Measurements from ENCODE around the gene RBM34.
A peak's percentile ranks its signal among the peaks of the same experiment; 100 is the strongest.

RBM34 gene

DNA sequence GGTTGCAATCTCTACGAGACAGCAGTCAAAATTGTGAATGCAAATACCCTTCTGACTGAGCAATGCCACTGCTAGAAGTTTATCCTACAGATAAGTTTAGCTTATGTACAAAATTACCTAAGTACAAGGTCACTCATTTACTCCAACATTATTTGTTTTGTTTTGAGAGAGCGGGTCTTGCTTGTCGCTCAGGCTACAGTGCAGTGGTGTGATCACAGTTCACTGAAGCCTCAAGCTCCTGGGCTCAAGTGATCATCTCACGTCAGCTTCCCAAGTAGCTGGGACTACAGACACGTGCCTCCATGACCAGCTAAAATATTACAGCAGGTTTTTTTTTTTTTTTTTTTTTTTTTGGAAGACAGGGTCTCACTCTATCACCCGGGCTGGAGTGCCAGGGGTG lies 15.4 kb downstream of the RBM34 start:
- H3K9me3 ChIP-seq (ENCODE audit: low read length): no peaks in the 10 kb centered on the region
- H3K27me3 ChIP-seq (ENCODE audit: insufficient read depth, low read length): no peaks in the 10 kb centered on the region
- no peak overlapping the region for H2AFZ ChIP-seq (ENCODE audit: low read depth, low read length)
- H3K36me3 ChIP-seq (ENCODE audit: insufficient read depth, low read length): peaks cover 73% of the 10 kb centered on the region
- H3K4me3 ChIP-seq (ENCODE audit: low read length): no peak overlapping the region
- H3K4me1 ChIP-seq (ENCODE audit: insufficient read depth, low read length): no peaks in the 10 kb centered on the region

DNA sequence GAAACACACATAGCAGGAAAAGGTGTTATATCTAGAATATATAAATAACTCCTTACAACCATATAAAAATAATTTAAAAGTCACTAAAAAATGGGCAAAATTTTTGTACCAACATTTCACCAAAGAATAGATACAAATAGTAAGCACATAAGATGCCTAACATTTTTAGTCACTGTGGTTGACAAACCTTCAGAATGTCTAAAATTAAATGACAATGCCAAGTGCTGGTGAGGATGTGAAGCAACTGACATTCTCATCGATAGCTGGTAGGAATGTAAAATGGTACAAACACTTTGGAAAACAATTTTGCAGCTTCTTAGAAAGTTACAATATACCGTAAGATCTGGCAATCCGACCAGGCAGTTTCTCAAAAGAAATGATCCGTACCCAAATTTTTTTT lies 18.1 kb downstream of the RBM34 start:
- Histone ChIP-seq H3K4me3 (ENCODE audit: low read length) (no peak overlapping the region), H3K36me3 (ENCODE audit: insufficient read depth, low read length) (peaks cover 68% of the 10 kb centered on the region), H3K4me1 (ENCODE audit: insufficient read depth, low read length) (peaks cover 9% of the 10 kb centered on the region), H3K9me3 (ENCODE audit: low read length) (no peaks in the 10 kb centered on the region), H2AFZ (ENCODE audit: low read depth, low read length) (no peak overlapping the region), H3K27me3 (ENCODE audit: insufficient read depth, low read length) (no peaks in the 10 kb centered on the region)

DNA sequence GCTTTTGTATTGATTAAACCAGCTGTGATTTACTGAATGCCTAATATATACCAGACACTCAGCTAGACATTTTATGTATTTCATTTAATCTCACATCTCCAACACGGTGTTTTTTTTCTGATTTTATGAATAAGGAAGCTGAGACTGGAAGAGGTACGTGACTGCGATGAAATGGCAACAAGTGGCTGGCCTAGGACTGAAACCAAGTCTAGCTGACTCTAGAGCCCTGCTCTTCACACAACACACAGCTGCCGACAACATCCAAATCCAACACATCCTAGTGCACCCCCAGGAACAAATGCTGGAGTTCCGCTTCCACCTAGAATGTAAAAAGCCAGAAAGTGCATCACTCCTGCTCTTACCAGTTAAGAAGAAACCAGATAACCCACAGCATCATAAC lies 21.7 kb downstream of the RBM34 start:
- Histone ChIP-seq H3K4me1 (ENCODE audit: insufficient read depth, low read length) (peaks cover 9% of the 10 kb centered on the region), H3K36me3 (ENCODE audit: insufficient read depth, low read length) (peaks cover 68% of the 10 kb centered on the region), H3K9me3 (ENCODE audit: low read length) (no peaks in the 10 kb centered on the region), H2AFZ (ENCODE audit: low read depth, low read length) (no peak overlapping the region), H3K27me3 (ENCODE audit: insufficient read depth, low read length) (no peaks in the 10 kb centered on the region), H3K4me3 (ENCODE audit: low read length) (no peak overlapping the region)

DNA sequence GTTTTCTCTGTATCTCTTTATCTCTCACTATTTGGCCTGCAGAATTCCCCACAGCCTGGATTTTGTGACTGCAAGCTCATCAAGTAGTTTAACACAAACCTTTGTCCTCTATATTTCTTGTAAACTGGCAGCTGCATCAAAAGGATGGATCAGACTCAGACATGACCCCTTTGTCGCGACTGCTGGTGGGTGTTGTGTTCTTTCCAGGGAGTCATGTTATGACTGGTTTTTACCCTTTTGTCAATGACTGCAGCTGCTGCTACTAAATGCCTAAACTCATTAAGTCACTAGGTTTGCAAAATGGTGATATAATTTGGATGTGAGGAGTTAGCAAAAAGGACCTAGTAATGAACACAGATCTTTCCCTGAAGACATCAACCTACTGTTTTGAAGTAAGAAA lies 22.2 kb downstream of the RBM34 start:
- Histone ChIP-seq H3K36me3 (ENCODE audit: insufficient read depth, low read length) (peaks cover 67% of the 10 kb centered on the region), H3K9me3 (ENCODE audit: low read length) (no peaks in the 10 kb centered on the region), H3K27me3 (ENCODE audit: insufficient read depth, low read length) (no peaks in the 10 kb centered on the region), H3K4me3 (ENCODE audit: low read length) (no peak overlapping the region), H3K4me1 (ENCODE audit: insufficient read depth, low read length) (peaks cover 9% of the 10 kb centered on the region), H2AFZ (ENCODE audit: low read depth, low read length) (no peak overlapping the region)

DNA sequence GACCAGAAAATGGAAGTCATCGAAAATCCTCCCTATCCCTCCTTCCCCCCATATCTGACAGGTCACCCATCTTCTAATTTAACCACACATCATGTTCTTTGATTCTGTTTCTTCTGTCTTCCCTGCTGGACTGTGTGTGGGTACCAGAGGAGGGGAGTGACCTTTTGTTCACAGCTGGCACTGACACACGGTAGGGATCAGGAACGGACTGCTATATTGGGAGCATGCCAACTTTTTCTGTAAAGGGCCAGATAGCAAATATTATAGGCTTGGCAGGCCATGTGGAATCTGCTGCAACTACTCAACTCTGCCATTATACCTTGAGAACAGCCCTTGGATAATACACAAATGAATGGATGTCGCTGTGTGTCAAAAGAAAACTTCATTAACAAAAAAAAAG lies 24.9 kb downstream of the RBM34 start:
- no peak overlapping the region for H2AFZ ChIP-seq (ENCODE audit: low read depth, low read length)
- no peaks in the 10 kb centered on the region for H3K9me3 ChIP-seq (ENCODE audit: low read length)
- H3K27me3 ChIP-seq (ENCODE audit: insufficient read depth, low read length): no peaks in the 10 kb centered on the region
- peaks cover 63% of the 10 kb centered on the region for H3K36me3 ChIP-seq (ENCODE audit: insufficient read depth, low read length)
- no peak overlapping the region for H3K4me3 ChIP-seq (ENCODE audit: low read length)
- H3K4me1 ChIP-seq (ENCODE audit: insufficient read depth, low read length): peaks cover 9% of the 10 kb centered on the region

DNA sequence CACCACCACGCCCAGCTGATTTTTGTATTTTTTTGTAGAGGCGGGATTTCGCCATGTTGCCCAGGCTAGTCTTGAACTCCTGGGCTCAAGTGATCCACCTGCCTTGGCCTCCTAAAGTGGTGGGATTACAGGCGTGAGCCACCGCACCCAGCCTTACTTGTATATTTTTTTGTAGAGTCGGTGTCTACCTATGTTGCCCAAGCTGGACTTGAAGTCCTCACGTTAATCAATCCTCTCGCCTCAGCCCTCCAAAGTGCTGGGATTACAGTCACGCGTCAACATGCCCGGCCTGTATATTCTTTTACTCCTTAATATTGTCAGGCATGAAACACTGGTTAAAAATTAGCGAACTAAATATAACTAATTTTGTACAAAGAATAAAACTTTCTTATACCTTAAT lies 26.9 kb downstream of the RBM34 start:
- no peak overlapping the region for H3K4me3 ChIP-seq (ENCODE audit: low read length)
- no peak overlapping the region for H2AFZ ChIP-seq (ENCODE audit: low read depth, low read length)
- H3K36me3 ChIP-seq (ENCODE audit: insufficient read depth, low read length): peaks cover 55% of the 10 kb centered on the region
- no peaks in the 10 kb centered on the region for H3K9me3 ChIP-seq (ENCODE audit: low read length)
- H3K4me1 ChIP-seq (ENCODE audit: insufficient read depth, low read length): peaks cover 6% of the 10 kb centered on the region
- H3K27me3 ChIP-seq (ENCODE audit: insufficient read depth, low read length): no peaks in the 10 kb centered on the region

DNA sequence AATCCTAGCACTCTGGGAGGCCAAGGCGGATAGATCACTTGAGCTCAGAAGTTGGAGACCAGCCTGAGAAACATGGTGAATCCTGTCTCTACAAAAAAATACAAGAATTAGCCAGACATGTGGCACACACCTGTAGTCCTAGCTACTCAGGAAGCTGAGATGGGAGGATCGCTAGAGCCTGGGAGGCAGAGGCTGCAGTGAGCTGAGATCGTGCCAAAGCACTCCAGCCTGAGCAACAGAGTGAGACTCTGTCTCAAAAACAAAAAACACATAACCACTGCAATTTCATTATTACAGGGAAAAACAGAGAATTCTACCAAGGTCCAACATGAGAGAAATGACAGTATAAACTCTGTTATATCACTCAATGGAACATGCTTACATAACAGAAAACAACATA lies 28.0 kb downstream of the RBM34 start:
- H2AFZ ChIP-seq (ENCODE audit: low read depth, low read length): no peak overlapping the region
- H3K9me3 ChIP-seq (ENCODE audit: low read length): no peaks in the 10 kb centered on the region
- peaks cover 3% of the 10 kb centered on the region for H3K4me1 ChIP-seq (ENCODE audit: insufficient read depth, low read length)
- H3K27me3 ChIP-seq (ENCODE audit: insufficient read depth, low read length): no peaks in the 10 kb centered on the region
- H3K4me3 ChIP-seq (ENCODE audit: low read length): no peak overlapping the region
- peaks cover 50% of the 10 kb centered on the region for H3K36me3 ChIP-seq (ENCODE audit: insufficient read depth, low read length)

DNA sequence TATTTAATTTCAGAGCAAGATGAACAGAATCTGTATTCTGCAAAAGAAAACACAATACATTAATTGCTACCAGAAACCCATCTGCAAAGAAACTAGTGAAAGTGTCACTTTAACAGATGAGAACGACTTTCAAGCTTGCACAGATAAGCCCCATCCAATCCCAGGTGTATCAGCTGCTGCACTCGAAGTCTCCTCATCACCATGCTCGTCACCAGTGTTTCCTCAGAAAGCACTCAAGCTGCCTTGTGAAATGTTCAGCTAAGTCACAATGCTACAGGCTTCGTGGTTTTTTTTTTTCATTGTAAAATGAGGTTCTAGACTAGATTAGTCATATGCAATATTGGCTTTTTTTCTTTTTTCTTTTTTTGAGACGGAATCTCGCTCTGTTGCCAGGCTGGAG lies 29.1 kb downstream of the RBM34 start:
- Histone ChIP-seq H3K27me3 (ENCODE audit: insufficient read depth, low read length) (no peaks in the 10 kb centered on the region), H3K36me3 (ENCODE audit: insufficient read depth, low read length) (peaks cover 39% of the 10 kb centered on the region), H3K9me3 (ENCODE audit: low read length) (no peaks in the 10 kb centered on the region), H3K4me3 (ENCODE audit: low read length) (no peak overlapping the region), H3K4me1 (ENCODE audit: insufficient read depth, low read length) (peaks cover 11% of the 10 kb centered on the region), H2AFZ (ENCODE audit: low read depth, low read length) (no peak overlapping the region)

DNA sequence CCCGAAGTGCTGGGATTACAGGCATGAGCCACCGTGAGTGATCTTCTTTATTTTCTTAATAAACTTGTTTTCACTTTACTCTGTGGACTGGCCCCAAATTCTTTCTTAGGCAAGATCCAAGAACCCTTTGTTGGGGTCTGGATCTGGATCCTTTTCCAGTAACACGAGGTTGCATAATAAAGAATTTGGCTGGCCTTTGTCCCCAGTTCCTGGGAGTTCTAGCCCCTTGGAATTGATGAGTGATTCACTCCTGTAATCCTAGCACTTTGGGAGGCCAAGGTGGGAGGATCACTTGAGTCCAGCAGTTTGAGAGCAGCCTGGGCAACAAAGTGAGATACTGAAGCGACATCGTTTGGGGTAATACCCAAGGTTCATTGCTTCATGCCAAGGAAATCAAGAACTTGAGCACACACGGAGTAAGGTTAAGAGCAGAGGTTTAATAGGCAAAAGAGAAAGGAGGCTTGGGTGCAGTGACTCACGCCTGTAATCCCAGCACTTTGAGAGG lies 30.2 kb downstream of the RBM34 start:
- Histone ChIP-seq H3K4me3 (ENCODE audit: low read length) (no peak overlapping the region), H3K27me3 (ENCODE audit: insufficient read depth, low read length) (no peaks in the 10 kb centered on the region), H3K9me3 (ENCODE audit: low read length) (no peaks in the 10 kb centered on the region), H3K4me1 (ENCODE audit: insufficient read depth, low read length) (peaks cover 15% of the 10 kb centered on the region), H3K36me3 (ENCODE audit: insufficient read depth, low read length) (peaks cover 31% of the 10 kb centered on the region), H2AFZ (ENCODE audit: low read depth, low read length) (no peak overlapping the region)

DNA sequence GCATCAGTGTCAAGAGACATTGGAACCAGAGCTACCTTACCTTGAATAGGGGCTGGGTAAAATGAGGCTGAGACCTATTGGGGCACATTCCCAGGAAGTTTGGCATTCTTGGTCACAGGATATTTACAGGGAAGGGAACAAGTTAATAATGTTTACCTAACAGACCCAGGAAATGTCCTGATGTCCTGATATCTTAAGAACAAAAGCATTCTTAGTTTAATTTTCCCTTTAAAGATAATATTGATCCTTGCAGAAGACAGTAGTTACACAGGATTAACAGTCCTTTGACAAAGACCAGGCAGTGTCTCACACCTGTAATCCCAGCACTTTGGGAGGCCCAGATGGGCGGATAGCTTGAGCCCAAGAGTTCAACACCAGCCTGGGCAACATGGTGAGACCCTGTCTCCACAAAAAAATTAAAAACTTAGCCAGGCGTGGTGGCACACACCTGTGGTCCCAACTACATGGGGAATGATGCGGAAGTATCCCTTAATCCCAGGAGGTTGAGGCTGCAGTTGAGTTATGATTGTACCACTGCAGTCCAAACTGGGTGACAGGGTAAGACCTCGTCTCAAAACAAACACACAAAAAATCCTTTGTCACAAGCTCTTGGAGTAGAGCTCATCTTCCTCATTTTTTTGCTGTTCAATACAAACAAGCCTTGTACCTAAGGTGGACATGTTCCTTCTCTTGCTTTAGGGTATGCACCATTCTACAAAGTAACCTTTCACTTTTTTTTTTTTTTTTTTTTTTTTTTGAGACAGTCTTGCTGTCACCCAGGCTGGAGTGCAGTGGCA lies 31.1 kb downstream of the RBM34 start:
- Histone ChIP-seq H2AFZ (ENCODE audit: low read depth, low read length) (no peak overlapping the region), H3K36me3 (ENCODE audit: insufficient read depth, low read length) (peaks cover 25% of the 10 kb centered on the region)

DNA sequence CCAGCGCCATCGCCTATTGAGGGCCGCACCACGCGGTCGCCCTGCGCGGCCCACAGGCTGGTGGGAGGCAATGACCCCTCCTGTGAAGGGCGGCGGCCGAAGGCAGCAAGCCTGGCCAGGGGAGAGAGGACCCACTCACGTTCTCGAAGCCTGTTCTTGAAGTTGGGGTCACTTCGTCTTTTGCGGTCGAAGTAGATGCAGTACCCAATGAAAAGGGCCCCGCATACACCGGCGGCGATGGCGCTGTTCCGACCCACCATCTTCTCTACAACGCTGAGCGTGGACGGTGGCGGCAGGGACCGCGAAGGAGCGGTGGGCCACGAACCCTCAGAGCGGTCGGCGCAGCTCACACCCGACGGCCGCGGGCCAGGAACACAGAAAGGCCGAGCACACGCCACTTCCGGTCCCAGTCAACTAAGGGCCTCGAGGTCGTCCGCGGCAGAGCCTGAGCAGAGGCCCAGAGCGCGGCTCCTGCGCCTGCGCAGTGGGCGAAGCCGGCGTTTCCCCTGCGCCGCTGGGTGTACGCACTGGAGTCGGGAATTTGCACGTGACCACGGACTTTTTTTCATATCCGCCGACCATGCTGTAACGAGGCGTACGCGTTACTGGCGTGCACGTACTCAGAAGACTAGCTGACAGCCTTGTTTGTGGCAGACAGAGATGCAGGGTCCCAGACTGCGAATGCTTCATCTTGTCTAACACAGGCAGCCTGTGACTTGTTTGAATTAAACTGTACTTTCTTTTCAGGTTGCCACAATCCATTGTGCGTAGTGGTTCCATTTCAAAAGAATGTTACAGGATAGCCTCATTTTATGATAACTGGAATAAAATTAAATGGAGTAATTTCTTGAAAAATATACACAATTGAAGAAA lies 32.4 kb downstream of the RBM34 start, which contains the start of gene TOMM20:
Gene TOMM20 (minus strand): TSS at position 382 of the 873 bp plus-strand sequence. CDS start 122 bp downstream, at position 260.
- Histone ChIP-seq H2AFZ (ENCODE audit: low read depth, low read length) (peak within 1 kb of the TSS; percentile 62), H3K4me3 (ENCODE audit: low read length) (peak within 1 kb of the TSS; percentile 98), H3K9me3 (ENCODE audit: low read length) (no peaks in the 10 kb centered on the region), H3K27me3 (ENCODE audit: insufficient read depth, low read length) (no peaks in the 10 kb centered on the region), H3K4me1 (ENCODE audit: insufficient read depth, low read length) (peaks cover 15% of the 10 kb centered on the region), H3K36me3 (ENCODE audit: insufficient read depth, low read length) (peaks cover 27% of the 10 kb centered on the region)

More for the DNA sequence above, 31.1 kb downstream of the RBM34 start:
- no peaks in the 10 kb centered on the region for H3K27me3 ChIP-seq (ENCODE audit: insufficient read depth, low read length)
- H3K4me3 ChIP-seq (ENCODE audit: low read length): no peak overlapping the region
- H3K9me3 ChIP-seq (ENCODE audit: low read length): no peaks in the 10 kb centered on the region
- peaks cover 15% of the 10 kb centered on the region for H3K4me1 ChIP-seq (ENCODE audit: insufficient read depth, low read length)

DNA sequence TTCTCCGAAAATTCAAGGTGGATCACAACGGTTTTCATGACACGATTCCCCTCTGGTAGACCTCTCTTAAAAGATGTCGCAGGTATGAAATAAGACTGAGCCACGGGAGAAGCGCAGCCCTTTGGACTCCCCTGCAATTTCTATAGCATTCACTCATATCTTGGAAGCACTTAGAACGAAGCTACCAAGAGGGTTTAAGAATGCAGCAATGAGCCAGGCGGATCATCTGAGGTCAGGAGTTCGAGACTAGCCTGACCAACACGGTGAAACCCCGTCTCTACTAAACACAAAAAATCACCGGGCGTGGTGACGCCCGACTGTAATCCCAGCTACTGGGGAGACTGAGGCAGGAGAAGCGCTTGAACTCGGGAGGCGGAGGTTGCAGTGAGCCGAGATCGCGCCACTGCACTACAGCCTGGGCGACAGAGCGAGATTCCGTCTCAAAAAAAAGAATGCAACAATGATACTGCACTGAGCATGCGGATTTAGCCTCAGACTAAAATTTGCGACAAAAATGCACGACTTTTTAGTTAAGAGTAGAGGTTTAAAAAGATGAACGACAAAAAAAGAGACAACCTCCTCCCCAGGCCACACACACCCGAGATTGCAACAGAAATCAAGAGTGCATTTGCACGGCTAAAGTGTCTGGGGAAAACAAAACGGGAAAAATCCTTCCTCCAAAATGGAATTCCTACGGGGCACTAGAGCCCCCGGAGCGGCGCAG lies 33.2 kb downstream of the RBM34 start:
- H3K9me3 ChIP-seq (ENCODE audit: low read length): no peaks in the 10 kb centered on the region
- peak overlapping the region; percentile 62 for H2AFZ ChIP-seq (ENCODE audit: low read depth, low read length)
- peaks cover 15% of the 10 kb centered on the region for H3K4me1 ChIP-seq (ENCODE audit: insufficient read depth, low read length)
- H3K4me3 ChIP-seq (ENCODE audit: low read length): peak overlapping the region; percentile 98
- H3K36me3 ChIP-seq (ENCODE audit: insufficient read depth, low read length): peaks cover 24% of the 10 kb centered on the region
- no peaks in the 10 kb centered on the region for H3K27me3 ChIP-seq (ENCODE audit: insufficient read depth, low read length)

Measured in neuron (in vitro differentiated cells).